ENCODE data around the gene BIK.
"Not testable (repeated sequence)": the region's sequence is repeated elsewhere in the genome, so short reads cannot be mapped to it uniquely, and the experiment has no call there.

BIK gene

GRCh38 chr22:43090130-43090789 is 20.3 kb upstream of the BIK start:
- Histone ChIP-seq H3K36me3 (ENCODE audit: control insufficient read depth, low read depth, low read length) (no peaks in the 10 kb centered on the region), H3K4me3 (ENCODE audit: low read length) (no peak overlapping the region), H3K27me3 (ENCODE audit: control insufficient read depth, insufficient read depth, low read length) (no peaks in the 10 kb centered on the region), H3K27ac (ENCODE audit: low read length) (no peak overlapping the region), H3K9ac (ENCODE audit: low read length) (no peak overlapping the region), H3K4me1 (ENCODE audit: control insufficient read depth, low read depth, low read length) (peaks cover 3% of the 10 kb centered on the region), H3K9me3 (ENCODE audit: control insufficient read depth, low read depth, low read length) (no peaks in the 10 kb centered on the region)

GRCh38 chr22:43092085-43092484 is 18.5 kb upstream of the BIK start:
- Histone ChIP-seq H3K27ac (ENCODE audit: low read length) (no peak overlapping the region), H3K9ac (ENCODE audit: low read length) (no peak overlapping the region), H3K4me1 (ENCODE audit: control insufficient read depth, low read depth, low read length) (peaks cover 3% of the 10 kb centered on the region), H3K36me3 (ENCODE audit: control insufficient read depth, low read depth, low read length) (no peaks in the 10 kb centered on the region), H3K4me3 (ENCODE audit: low read length) (no peak overlapping the region), H3K9me3 (ENCODE audit: control insufficient read depth, low read depth, low read length) (peaks cover 9% of the 10 kb centered on the region), H3K27me3 (ENCODE audit: control insufficient read depth, insufficient read depth, low read length) (no peaks in the 10 kb centered on the region)

- Histone ChIP-seq H3K9me3 (ENCODE audit: control insufficient read depth, low read depth, low read length) (peaks cover 9% of the 10 kb centered on the region), H3K9ac (ENCODE audit: low read length) (no peak overlapping the region), H3K4me1 (ENCODE audit: control insufficient read depth, low read depth, low read length) (no peaks in the 10 kb centered on the region), H3K27ac (ENCODE audit: low read length) (no peak overlapping the region), H3K27me3 (ENCODE audit: control insufficient read depth, insufficient read depth, low read length) (no peaks in the 10 kb centered on the region), H3K36me3 (ENCODE audit: control insufficient read depth, low read depth, low read length) (no peaks in the 10 kb centered on the region), H3K4me3 (ENCODE audit: low read length) (no peak overlapping the region)
Observed at GRCh38 chr22:43094085-43094484, 16.5 kb upstream of the BIK start.

GRCh38 chr22:43094551-43094950 is 16.0 kb upstream of the BIK start:
- H3K9me3 ChIP-seq (ENCODE audit: control insufficient read depth, low read depth, low read length), result peaks cover 9% of the 10 kb centered on the region
- H3K9ac ChIP-seq (ENCODE audit: low read length), result no peak overlapping the region
- H3K4me1 ChIP-seq (ENCODE audit: control insufficient read depth, low read depth, low read length), result no peaks in the 10 kb centered on the region
- H3K27ac ChIP-seq (ENCODE audit: low read length), result no peak overlapping the region
- H3K36me3 ChIP-seq (ENCODE audit: control insufficient read depth, low read depth, low read length), result no peaks in the 10 kb centered on the region
- no peak overlapping the region for H3K4me3 ChIP-seq (ENCODE audit: low read length)
- H3K27me3 ChIP-seq (ENCODE audit: control insufficient read depth, insufficient read depth, low read length), result no peaks in the 10 kb centered on the region

GRCh38 chr22:43096420-43096819 is 14.1 kb upstream of the BIK start:
- Histone ChIP-seq H3K4me1 (ENCODE audit: control insufficient read depth, low read depth, low read length) (no peaks in the 10 kb centered on the region), H3K9ac (ENCODE audit: low read length) (no peak overlapping the region), H3K27ac (ENCODE audit: low read length) (no peak overlapping the region), H3K36me3 (ENCODE audit: control insufficient read depth, low read depth, low read length) (no peaks in the 10 kb centered on the region), H3K4me3 (ENCODE audit: low read length) (no peak overlapping the region), H3K9me3 (ENCODE audit: control insufficient read depth, low read depth, low read length) (peaks cover 9% of the 10 kb centered on the region), H3K27me3 (ENCODE audit: control insufficient read depth, insufficient read depth, low read length) (no peaks in the 10 kb centered on the region)

- peaks cover 9% of the 10 kb centered on the region for H3K9me3 ChIP-seq (ENCODE audit: control insufficient read depth, low read depth, low read length)
- H3K9ac ChIP-seq (ENCODE audit: low read length), result no peak overlapping the region
- no peak overlapping the region for H3K4me3 ChIP-seq (ENCODE audit: low read length)
- H3K27me3 ChIP-seq (ENCODE audit: control insufficient read depth, insufficient read depth, low read length), result no peaks in the 10 kb centered on the region
- H3K27ac ChIP-seq (ENCODE audit: low read length), result no peak overlapping the region
- no peaks in the 10 kb centered on the region for H3K4me1 ChIP-seq (ENCODE audit: control insufficient read depth, low read depth, low read length)
- no peaks in the 10 kb centered on the region for H3K36me3 ChIP-seq (ENCODE audit: control insufficient read depth, low read depth, low read length)
Observed at GRCh38 chr22:43098356-43098755, 12.2 kb upstream of the BIK start.

GRCh38 chr22:43099095-43099494 is 11.5 kb upstream of the BIK start:
- Histone ChIP-seq H3K4me3 (ENCODE audit: low read length) (no peak overlapping the region), H3K27me3 (ENCODE audit: control insufficient read depth, insufficient read depth, low read length) (no peaks in the 10 kb centered on the region), H3K9ac (ENCODE audit: low read length) (no peak overlapping the region), H3K27ac (ENCODE audit: low read length) (no peak overlapping the region), H3K9me3 (ENCODE audit: control insufficient read depth, low read depth, low read length) (peaks cover 9% of the 10 kb centered on the region), H3K36me3 (ENCODE audit: control insufficient read depth, low read depth, low read length) (no peaks in the 10 kb centered on the region), H3K4me1 (ENCODE audit: control insufficient read depth, low read depth, low read length) (no peaks in the 10 kb centered on the region)

- H3K27me3 ChIP-seq (ENCODE audit: control insufficient read depth, insufficient read depth, low read length), result no peaks in the 10 kb centered on the region
- H3K9me3 ChIP-seq (ENCODE audit: control insufficient read depth, low read depth, low read length), result peaks cover 9% of the 10 kb centered on the region
- H3K27ac ChIP-seq (ENCODE audit: low read length), result no peak overlapping the region
- no peaks in the 10 kb centered on the region for H3K4me1 ChIP-seq (ENCODE audit: control insufficient read depth, low read depth, low read length)
- H3K9ac ChIP-seq (ENCODE audit: low read length), result no peak overlapping the region
- no peaks in the 10 kb centered on the region for H3K36me3 ChIP-seq (ENCODE audit: control insufficient read depth, low read depth, low read length)
- H3K4me3 ChIP-seq (ENCODE audit: low read length), result no peak overlapping the region
Observed at GRCh38 chr22:43100225-43100624, 10.3 kb upstream of the BIK start.

- Histone ChIP-seq H3K27me3 (ENCODE audit: control insufficient read depth, insufficient read depth, low read length) (no peaks in the 10 kb centered on the region), H3K9me3 (ENCODE audit: control insufficient read depth, low read depth, low read length) (peaks cover 5% of the 10 kb centered on the region), H3K4me1 (ENCODE audit: control insufficient read depth, low read depth, low read length) (no peaks in the 10 kb centered on the region), H3K9ac (ENCODE audit: low read length) (no peak overlapping the region), H3K4me3 (ENCODE audit: low read length) (no peak overlapping the region), H3K27ac (ENCODE audit: low read length) (no peak overlapping the region), H3K36me3 (ENCODE audit: control insufficient read depth, low read depth, low read length) (no peaks in the 10 kb centered on the region)
Observed at GRCh38 chr22:43101306-43101705, 9.2 kb upstream of the BIK start.

GRCh38 chr22:43104056-43104625 is 6.4 kb upstream of the BIK start:
- not testable (repeated sequence) for H3K4me3 ChIP-seq (ENCODE audit: low read length); H3K9ac ChIP-seq (ENCODE audit: low read length); H3K9me3 ChIP-seq (ENCODE audit: control insufficient read depth, low read depth, low read length); H3K4me1 ChIP-seq (ENCODE audit: control insufficient read depth, low read depth, low read length); H3K27me3 ChIP-seq (ENCODE audit: control insufficient read depth, insufficient read depth, low read length); H3K27ac ChIP-seq (ENCODE audit: low read length); H3K36me3 ChIP-seq (ENCODE audit: control insufficient read depth, low read depth, low read length)

- H3K9me3 ChIP-seq (ENCODE audit: control insufficient read depth, low read depth, low read length); H3K4me1 ChIP-seq (ENCODE audit: control insufficient read depth, low read depth, low read length); H3K27ac ChIP-seq (ENCODE audit: low read length); H3K9ac ChIP-seq (ENCODE audit: low read length); H3K4me3 ChIP-seq (ENCODE audit: low read length); H3K36me3 ChIP-seq (ENCODE audit: control insufficient read depth, low read depth, low read length): not testable (repeated sequence)
- H3K27me3 ChIP-seq (ENCODE audit: control insufficient read depth, insufficient read depth, low read length), result peaks cover 15% of the 10 kb centered on the region
Observed at GRCh38 chr22:43104950-43105349, 5.6 kb upstream of the BIK start.

GRCh38 chr22:43106302-43106701 is 4.2 kb upstream of the BIK start:
- Histone ChIP-seq H3K9me3 (ENCODE audit: control insufficient read depth, low read depth, low read length) (no peaks in the 10 kb centered on the region), H3K4me1 (ENCODE audit: control insufficient read depth, low read depth, low read length) (peaks cover 4% of the 10 kb centered on the region), H3K4me3 (ENCODE audit: low read length) (no peak overlapping the region), H3K36me3 (ENCODE audit: control insufficient read depth, low read depth, low read length) (no peaks in the 10 kb centered on the region), H3K27ac (ENCODE audit: low read length) (no peak overlapping the region), H3K9ac (ENCODE audit: low read length) (no peak overlapping the region), H3K27me3 (ENCODE audit: control insufficient read depth, insufficient read depth, low read length) (peaks cover 28% of the 10 kb centered on the region)

All from iPS-18a (cell line).